ENCODE measurements around the gene PTPRG. TPM values are rescaled to one million over a fixed set of nuclear protein-coding genes. Genes with fewer than 3 reads are reported as not detected.
"Not testable (repeated sequence)": the region's sequence is repeated elsewhere in the genome, so short reads cannot be mapped to it uniquely, and the experiment has no call there.

Gene PTPRG
- total and polyA plus RNA-seq, 4 donors, result 3.6 to 35.6 (median 8.1) TPM

DNA sequence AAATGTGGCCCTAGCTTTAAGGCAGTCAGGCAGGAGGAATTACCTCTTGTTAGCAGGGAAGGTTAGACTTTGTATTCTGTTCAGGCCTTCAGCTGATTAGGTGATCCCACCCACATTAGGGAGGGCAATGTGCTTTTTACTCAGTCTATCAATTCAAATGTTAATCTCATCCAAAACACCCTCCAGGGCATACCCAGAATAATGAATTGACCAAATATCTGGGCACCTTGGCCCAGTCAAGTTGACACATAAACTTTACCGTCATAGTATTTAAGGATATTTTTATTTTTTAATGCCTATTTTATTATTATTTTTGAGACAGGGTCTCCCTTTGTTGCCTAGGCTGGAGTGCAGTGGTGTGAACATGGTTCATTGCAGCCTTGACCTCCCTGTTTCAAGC is 146.1 kb downstream of the PTPRG start (continued):
- TF ChIP-seq, protein P1, sequence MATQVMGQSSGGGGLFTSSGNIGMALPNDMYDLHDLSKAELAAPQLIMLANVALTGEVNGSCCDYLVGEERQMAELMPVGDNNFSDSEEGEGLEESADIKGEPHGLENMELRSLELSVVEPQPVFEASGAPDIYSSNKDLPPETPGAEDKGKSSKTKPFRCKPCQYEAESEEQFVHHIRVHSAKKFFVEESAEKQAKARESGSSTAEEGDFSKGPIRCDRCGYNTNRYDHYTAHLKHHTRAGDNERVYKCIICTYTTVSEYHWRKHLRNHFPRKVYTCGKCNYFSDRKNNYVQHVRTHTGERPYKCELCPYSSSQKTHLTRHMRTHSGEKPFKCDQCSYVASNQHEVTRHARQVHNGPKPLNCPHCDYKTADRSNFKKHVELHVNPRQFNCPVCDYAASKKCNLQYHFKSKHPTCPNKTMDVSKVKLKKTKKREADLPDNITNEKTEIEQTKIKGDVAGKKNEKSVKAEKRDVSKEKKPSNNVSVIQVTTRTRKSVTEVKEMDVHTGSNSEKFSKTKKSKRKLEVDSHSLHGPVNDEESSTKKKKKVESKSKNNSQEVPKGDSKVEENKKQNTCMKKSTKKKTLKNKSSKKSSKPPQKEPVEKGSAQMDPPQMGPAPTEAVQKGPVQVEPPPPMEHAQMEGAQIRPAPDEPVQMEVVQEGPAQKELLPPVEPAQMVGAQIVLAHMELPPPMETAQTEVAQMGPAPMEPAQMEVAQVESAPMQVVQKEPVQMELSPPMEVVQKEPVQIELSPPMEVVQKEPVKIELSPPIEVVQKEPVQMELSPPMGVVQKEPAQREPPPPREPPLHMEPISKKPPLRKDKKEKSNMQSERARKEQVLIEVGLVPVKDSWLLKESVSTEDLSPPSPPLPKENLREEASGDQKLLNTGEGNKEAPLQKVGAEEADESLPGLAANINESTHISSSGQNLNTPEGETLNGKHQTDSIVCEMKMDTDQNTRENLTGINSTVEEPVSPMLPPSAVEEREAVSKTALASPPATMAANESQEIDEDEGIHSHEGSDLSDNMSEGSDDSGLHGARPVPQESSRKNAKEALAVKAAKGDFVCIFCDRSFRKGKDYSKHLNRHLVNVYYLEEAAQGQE (IDR thresholded peaks at IDR 0.05), result no peak

DNA sequence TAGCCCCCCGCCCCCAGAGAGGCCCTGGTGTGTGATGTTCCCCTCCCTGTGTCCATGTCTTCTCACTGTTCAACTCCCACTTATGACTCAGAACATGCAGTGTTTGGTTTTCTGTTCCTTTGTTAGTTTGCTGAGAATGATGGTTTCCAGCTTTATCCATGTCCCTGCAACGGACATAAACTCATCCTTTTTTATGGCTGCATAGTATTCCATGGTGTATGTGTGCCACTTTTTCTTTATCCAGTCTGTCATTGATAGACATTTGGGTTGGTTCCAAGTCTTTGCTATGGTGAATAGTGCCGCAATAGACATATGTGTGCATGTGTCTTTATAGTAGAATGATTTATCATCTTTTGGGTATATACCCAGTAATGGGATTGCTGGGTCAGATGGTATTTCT is 149.5 kb downstream of the PTPRG start:
- not testable (repeated sequence) for DNase-seq (ENCODE audit: low spot score); H3K9me3 ChIP-seq (ENCODE audit: control insufficient read depth in 4 of 4, low read length in 3 of 4); H3K27ac ChIP-seq (ENCODE audit: low read depth in 1 of 2, low read length in 2 of 2); H3K4me1 ChIP-seq (ENCODE audit: control insufficient read depth in 4 of 4, insufficient read depth in 4 of 4, low read length in 3 of 4); H3K36me3 ChIP-seq (ENCODE audit: control insufficient read depth in 4 of 4, insufficient read depth in 3 of 4, low read depth in 1 of 4, low read length in 3 of 4); H3K27me3 ChIP-seq (ENCODE audit: control insufficient read depth in 4 of 4, insufficient read depth in 4 of 4, low read length in 3 of 4); H3K4me3 ChIP-seq (ENCODE audit: low read depth in 1 of 3, low read length in 3 of 3); H3K9ac ChIP-seq (ENCODE audit: low read depth in 1 of 2, low read length in 2 of 2)
- WGBS, result 82% methylated on average over 3 of the region's 3 CpGs

DNA sequence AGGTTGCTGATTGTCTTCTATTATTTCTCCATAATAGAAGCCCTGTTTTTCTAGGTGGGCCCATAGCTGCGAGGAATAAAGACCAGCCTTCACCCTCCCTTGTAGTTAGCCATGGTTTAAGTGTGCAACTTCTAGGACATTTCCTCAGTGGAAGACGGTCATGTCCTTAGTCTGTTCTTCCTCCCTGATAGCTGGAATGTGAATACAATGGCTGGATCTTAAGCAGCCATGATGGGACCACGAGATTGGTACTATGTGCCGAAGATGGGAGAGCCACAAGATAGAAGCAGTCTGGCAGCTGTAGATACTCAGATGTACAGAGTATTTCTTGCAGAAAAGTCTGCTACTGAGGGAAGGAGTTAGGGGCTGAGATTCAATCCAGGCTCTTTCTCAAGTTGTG is 152.9 kb downstream of the PTPRG start:
- no peak overlapping the region for H3K27ac ChIP-seq (ENCODE audit: low read depth in 1 of 2, low read length in 2 of 2)
- no peak overlapping the region for H3K9ac ChIP-seq (ENCODE audit: low read depth in 1 of 2, low read length in 2 of 2)
- H3K36me3 ChIP-seq (ENCODE audit: control insufficient read depth in 4 of 4, insufficient read depth in 3 of 4, low read depth in 1 of 4, low read length in 3 of 4), result no peaks in the 10 kb centered on the region

More for the DNA sequence above, 152.9 kb downstream of the PTPRG start:
- WGBS, result 95% methylated on average over 4 of the region's 4 CpGs
- Histone ChIP-seq H3K27me3 (ENCODE audit: control insufficient read depth in 4 of 4, insufficient read depth in 4 of 4, low read length in 3 of 4) (no peaks in the 10 kb centered on the region), H3K4me3 (ENCODE audit: low read depth in 1 of 3, low read length in 3 of 3) (no peak overlapping the region), H3K9me3 (ENCODE audit: control insufficient read depth in 4 of 4, low read length in 3 of 4) (no peaks in the 10 kb centered on the region), H3K4me1 (ENCODE audit: control insufficient read depth in 4 of 4, insufficient read depth in 4 of 4, low read length in 3 of 4) (peaks cover 0 to 3% (median 1%) of the 10 kb centered on the region in 4 donors)
- no peak for DNase-seq (ENCODE audit: low spot score)
- TF ChIP-seq EGR1 (IDR thresholded peaks at IDR 0.05; ENCODE audit: low read depth in 2 of 2) (no peak), HNF4G (IDR thresholded peaks at IDR 0.05) (no peak), HNF4A (conservative IDR thresholded peaks at IDR 0.05) (no peak), RAD21 (IDR thresholded peaks at IDR 0.05) (no peak), RXRA (IDR thresholded peaks at IDR 0.05) (no peak), GABPA (IDR thresholded peaks at IDR 0.05 in 1 of 2, conservative IDR thresholded peaks at IDR 0.05 in 1 of 2) (no peak), SP1 (IDR thresholded peaks at IDR 0.05) (no peak), JUND (IDR thresholded peaks at IDR 0.05) (no peak), FOXA1 (IDR thresholded peaks at IDR 0.05) (no peak), NR2F2 (IDR thresholded peaks at IDR 0.05) (no peak), YY1 (IDR thresholded peaks at IDR 0.05) (no peak), FOXA2 (IDR thresholded peaks at IDR 0.05) (no peak), TAF1 (conservative IDR thresholded peaks at IDR 0.05) (no peak)
- TF ChIP-seq, protein P2, sequence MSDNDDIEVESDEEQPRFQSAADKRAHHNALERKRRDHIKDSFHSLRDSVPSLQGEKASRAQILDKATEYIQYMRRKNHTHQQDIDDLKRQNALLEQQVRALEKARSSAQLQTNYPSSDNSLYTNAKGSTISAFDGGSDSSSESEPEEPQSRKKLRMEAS (IDR thresholded peaks at IDR 0.05), result no peak
- TF ChIP-seq, protein P1 (IDR thresholded peaks at IDR 0.05), result no peak
- TF ChIP-seq, protein P3, sequence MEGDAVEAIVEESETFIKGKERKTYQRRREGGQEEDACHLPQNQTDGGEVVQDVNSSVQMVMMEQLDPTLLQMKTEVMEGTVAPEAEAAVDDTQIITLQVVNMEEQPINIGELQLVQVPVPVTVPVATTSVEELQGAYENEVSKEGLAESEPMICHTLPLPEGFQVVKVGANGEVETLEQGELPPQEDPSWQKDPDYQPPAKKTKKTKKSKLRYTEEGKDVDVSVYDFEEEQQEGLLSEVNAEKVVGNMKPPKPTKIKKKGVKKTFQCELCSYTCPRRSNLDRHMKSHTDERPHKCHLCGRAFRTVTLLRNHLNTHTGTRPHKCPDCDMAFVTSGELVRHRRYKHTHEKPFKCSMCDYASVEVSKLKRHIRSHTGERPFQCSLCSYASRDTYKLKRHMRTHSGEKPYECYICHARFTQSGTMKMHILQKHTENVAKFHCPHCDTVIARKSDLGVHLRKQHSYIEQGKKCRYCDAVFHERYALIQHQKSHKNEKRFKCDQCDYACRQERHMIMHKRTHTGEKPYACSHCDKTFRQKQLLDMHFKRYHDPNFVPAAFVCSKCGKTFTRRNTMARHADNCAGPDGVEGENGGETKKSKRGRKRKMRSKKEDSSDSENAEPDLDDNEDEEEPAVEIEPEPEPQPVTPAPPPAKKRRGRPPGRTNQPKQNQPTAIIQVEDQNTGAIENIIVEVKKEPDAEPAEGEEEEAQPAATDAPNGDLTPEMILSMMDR (IDR thresholded peaks at IDR 0.05; ENCODE audit: low read depth, low read length, missing input control), result no peak
- TF ChIP-seq, protein P4, sequence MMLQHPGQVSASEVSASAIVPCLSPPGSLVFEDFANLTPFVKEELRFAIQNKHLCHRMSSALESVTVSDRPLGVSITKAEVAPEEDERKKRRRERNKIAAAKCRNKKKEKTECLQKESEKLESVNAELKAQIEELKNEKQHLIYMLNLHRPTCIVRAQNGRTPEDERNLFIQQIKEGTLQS (IDR thresholded peaks at IDR 0.05), result no peak
- TF ChIP-seq, protein P5, sequence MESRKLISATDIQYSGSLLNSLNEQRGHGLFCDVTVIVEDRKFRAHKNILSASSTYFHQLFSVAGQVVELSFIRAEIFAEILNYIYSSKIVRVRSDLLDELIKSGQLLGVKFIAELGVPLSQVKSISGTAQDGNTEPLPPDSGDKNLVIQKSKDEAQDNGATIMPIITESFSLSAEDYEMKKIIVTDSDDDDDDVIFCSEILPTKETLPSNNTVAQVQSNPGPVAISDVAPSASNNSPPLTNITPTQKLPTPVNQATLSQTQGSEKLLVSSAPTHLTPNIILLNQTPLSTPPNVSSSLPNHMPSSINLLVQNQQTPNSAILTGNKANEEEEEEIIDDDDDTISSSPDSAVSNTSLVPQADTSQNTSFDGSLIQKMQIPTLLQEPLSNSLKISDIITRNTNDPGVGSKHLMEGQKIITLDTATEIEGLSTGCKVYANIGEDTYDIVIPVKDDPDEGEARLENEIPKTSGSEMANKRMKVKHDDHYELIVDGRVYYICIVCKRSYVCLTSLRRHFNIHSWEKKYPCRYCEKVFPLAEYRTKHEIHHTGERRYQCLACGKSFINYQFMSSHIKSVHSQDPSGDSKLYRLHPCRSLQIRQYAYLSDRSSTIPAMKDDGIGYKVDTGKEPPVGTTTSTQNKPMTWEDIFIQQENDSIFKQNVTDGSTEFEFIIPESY (IDR thresholded peaks at IDR 0.05), result no peak

Measured in liver (tissue), 9 donors.